Prostate gland (tissue), 2 donors: ENCODE data around the gene TLE5. TPM values are rescaled to one million over a fixed set of nuclear protein-coding genes. Genes with fewer than 3 reads are reported as not detected.
A peak's percentile ranks its signal among the peaks of the same experiment; 100 is the strongest.

Experiments
- DNase-seq: peaks from one replicate; pipeline ENCODE4 v3.0.0-alpha.2; 2019; ENCODE audit warnings: low spot score
- H3K27ac ChIP-seq, 2 donors: fragments of 200-600 bp; sonication (generic); 2 replicates each; pipeline ENCODE4 v1.5.1; 2017 to 2019
- H3K27me3 ChIP-seq: fragments of 200-600 bp; sonication (generic); replicated peaks from 2 replicates; pipeline ENCODE4 v1.5.1; 2019; ENCODE audit not compliant: insufficient read depth
- H3K36me3 ChIP-seq, 2 donors: fragments of 200-600 bp; sonication (generic); 1 replicate in 1 of 2; 2 replicates in 1 of 2; pipeline versions ENCODE4 v1.5.1 to v1.8.1; 2017 to 2019
- H3K4me1 ChIP-seq: fragments of 200-600 bp; sonication (generic); replicated peaks from 2 replicates; pipeline ENCODE4 v1.5.1; 2019
- H3K4me3 ChIP-seq, 2 donors: fragments of 200-600 bp; sonication (generic); 2 replicates each; pipeline ENCODE4 v1.5.1; 2017 to 2019
- H3K9me3 ChIP-seq: fragments of 200-600 bp; sonication (generic); 2 replicates; pipeline ENCODE4 v1.5.1; 2017
- CTCF ChIP-seq, 4 experiments: fragments of 200-600 bp in 2 of 4; fragments of 450-650 bp in 2 of 4; sonication (generic) in 2 of 4; IDR thresholded peaks; 1 replicate in 3 of 4; 2 replicates in 1 of 4; pipeline ENCODE4 v1.5.1; 2016 to 2019; ENCODE audit warnings: antibody characterized with exemption in 4 of 4, mild to moderate bottlenecking in 2 of 4, moderate library complexity in 2 of 4
- POLR2A ChIP-seq: fragments of 450-650 bp; IDR thresholded peaks from one replicate; pipeline ENCODE4 v1.6.1; 2016; ENCODE audit warnings: antibody characterized with exemption, mild to moderate bottlenecking
- POLR2AphosphoS5 ChIP-seq: sonication (generic); formaldehyde crosslinking; IDR thresholded peaks from one replicate; pipeline ENCODE4 v1.6.1; 2017; ENCODE audit warnings: antibody characterized with exemption
- WGBS: methylation state at CpG from one replicate; pipeline ENCODE4 v1.1.5; 2018; 5-methylcytosine and 5-hydroxymethylcytosine counted together
- intact Hi-C: fragments of 100-400 bp; cut with DNase I; formaldehyde crosslinking; loops from one replicate; pipeline ENCODE4 v1.14.2; 2022
- total RNA-seq, 2 donors: library from RNA; depleted of rRNA; stranded (reverse); fragments of >200 nt; gene quantifications; one replicate each; pipeline ENCODE4 v1.1.0, GENCODE V29; 2016

Gene TLE5
- total RNA-seq, 2 donors from 2014 or later: 546 to 767 TPM

- no peaks in the 10 kb centered on the region for H3K27me3 ChIP-seq
- H3K4me3 ChIP-seq: no peak overlapping the region
- no peak for TF ChIP-seq POLR2AphosphoS5
- no peak for TF ChIP-seq POLR2A
- TF ChIP-seq CTCF (IDR thresholded peaks at IDR 0.05): no peak
- WGBS: 69% methylated on average over 10 of the region's 10 CpGs
- peak overlapping the region in 1 of 2 donors; percentile 31 for H3K27ac ChIP-seq
- no peak for DNase-seq
- intact Hi-C loops: loop anchor here (2.0 to 10.0 kb wide), 2 partner anchors 30 to 140 kb away; no protein-coding TSS in a partner anchor
- no peaks in the 10 kb centered on the region for H3K36me3 ChIP-seq
- H3K9me3 ChIP-seq: no peaks in the 10 kb centered on the region
- no peaks in the 10 kb centered on the region for H3K4me1 ChIP-seq
Observed at GRCh38 chr19:3104708-3104983, 42.4 kb upstream of the TLE5 start.

DNA sequence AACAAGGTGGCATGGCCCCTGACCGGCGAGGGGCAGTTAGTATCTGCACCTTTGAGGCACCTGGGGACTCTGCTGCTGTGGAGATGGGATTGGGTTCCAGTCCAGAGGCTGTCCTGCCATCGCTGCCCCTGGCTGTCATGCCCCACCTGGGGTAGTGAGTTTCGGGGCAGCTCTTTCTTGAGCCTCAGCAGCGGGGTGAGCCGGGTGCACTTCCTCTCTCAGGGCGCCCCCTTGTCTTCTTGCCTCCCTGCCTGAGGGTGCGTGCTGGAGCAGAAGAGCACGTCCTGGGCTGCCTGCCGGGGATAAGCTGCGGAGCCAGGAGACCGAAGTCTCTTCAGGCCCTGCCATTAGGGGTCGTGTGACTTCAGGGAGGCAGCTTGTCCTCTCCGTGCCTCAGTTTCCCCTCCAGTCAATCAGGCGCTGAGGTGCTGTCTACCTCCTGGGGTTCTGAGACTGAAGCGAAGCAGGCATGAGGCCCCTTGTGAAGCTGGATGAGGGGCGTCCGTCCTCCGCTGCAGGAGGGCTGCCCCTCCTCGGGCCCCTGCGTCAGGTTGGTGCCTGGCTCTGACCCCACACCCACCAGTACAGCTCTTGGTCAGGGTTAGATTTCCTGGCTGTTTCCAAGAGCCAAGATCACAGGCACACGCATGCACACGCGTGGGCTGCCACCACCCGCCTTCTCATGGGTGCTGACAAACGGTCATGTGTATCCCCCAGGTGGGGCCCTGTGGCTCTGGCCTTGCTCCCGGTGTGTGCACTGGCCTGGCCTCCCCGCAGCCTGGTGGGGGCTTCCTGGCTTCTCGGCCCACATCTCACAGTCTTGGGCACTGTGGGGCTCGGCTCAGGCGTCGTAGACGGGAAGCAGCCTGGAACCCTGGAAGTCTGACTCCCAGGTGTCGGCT lies 40.2 kb upstream of the TLE5 start:
- 89% methylated on average over 31 of the region's 34 CpGs for WGBS
- TF ChIP-seq POLR2A: no peak
- no peak for TF ChIP-seq POLR2AphosphoS5
- no peak for TF ChIP-seq CTCF (IDR thresholded peaks at IDR 0.05)

GRCh38 chr19:3100747-3101730 lies 38.7 kb upstream of the TLE5 start:
- Histone ChIP-seq H3K36me3 (no peaks in the 10 kb centered on the region), H3K27ac (no peak overlapping the region), H3K4me3 (no peak overlapping the region), H3K4me1 (peaks cover 33% of the 10 kb centered on the region), H3K9me3 (no peaks in the 10 kb centered on the region), H3K27me3 (no peaks in the 10 kb centered on the region)
- intact Hi-C loops: loop anchor here (10.0 kb wide), 1 partner anchor 136 kb away; no protein-coding TSS in a partner anchor
- TF ChIP-seq POLR2A (no peak), CTCF (IDR thresholded peaks at IDR 0.05) (no peak), POLR2AphosphoS5 (no peak)
- DNase-seq: no peak
- 76% methylated on average over 30 of the region's 34 CpGs for WGBS

More for the DNA sequence above, 40.2 kb upstream of the TLE5 start:
- H3K36me3 ChIP-seq: no peaks in the 10 kb centered on the region
- H3K4me1 ChIP-seq: peaks cover 19% of the 10 kb centered on the region
- no peak overlapping the region for H3K27ac ChIP-seq
- H3K4me3 ChIP-seq: no peak overlapping the region
- no peaks in the 10 kb centered on the region for H3K9me3 ChIP-seq
- no peak for DNase-seq
- intact Hi-C loops: loop anchor here (10.0 kb wide), 1 partner anchor 138 kb away; no protein-coding TSS in a partner anchor
- H3K27me3 ChIP-seq: no peaks in the 10 kb centered on the region

- H3K4me1 ChIP-seq: peaks cover 36% of the 10 kb centered on the region
- WGBS: 80% methylated on average over 14 of the region's 14 CpGs
- no peaks in the 10 kb centered on the region for H3K36me3 ChIP-seq
- intact Hi-C loops: loop anchor here (10.0 kb wide), 1 partner anchor 136 kb away; no protein-coding TSS in a partner anchor
- DNase-seq: no peak
- no peak overlapping the region for H3K27ac ChIP-seq
- no peaks in the 10 kb centered on the region for H3K27me3 ChIP-seq
- no peak overlapping the region for H3K4me3 ChIP-seq
- TF ChIP-seq CTCF (IDR thresholded peaks at IDR 0.05): no peak
- TF ChIP-seq POLR2AphosphoS5: no peak
- no peak for TF ChIP-seq POLR2A
- H3K9me3 ChIP-seq: no peaks in the 10 kb centered on the region
Observed at GRCh38 chr19:3100331-3100730, 38.0 kb upstream of the TLE5 start.
